ENCODE data around the gene GSTM1.
A peak's percentile ranks its signal among the peaks of the same experiment; 100 is the strongest.

Gene GSTM1

GRCh38 chr1:109732390-109732881, 44.8 kb downstream of the GSTM1 start:
- DNase-seq: no peak

- no peak for DNase-seq
These were observed 45.7 kb downstream of the GSTM1 start for GRCh38 chr1:109733236-109733870.

- DNase-seq: peak; percentile 39
These were observed 52.4 kb downstream of the GSTM1 start for GRCh38 chr1:109739738-109740614.

GRCh38 chr1:109740615-109741373, 53.2 kb downstream of the GSTM1 start, which contains the start of gene GSTM3:
Gene GSTM3 (minus strand): TSS chr1:109741038. CDS start chr1:109740287, 751 bp downstream.
- no peak for DNase-seq
